NCI-H2227 (cell line): ENCODE results near the gene CAPN7.

Source experiments
- DNase-seq: peaks from one replicate; lab custom pipeline; 2025; ENCODE audit not compliant: unreplicated experiment; lab: John Stamatoyannopoulos, UW

The CAPN7 gene

DNA sequence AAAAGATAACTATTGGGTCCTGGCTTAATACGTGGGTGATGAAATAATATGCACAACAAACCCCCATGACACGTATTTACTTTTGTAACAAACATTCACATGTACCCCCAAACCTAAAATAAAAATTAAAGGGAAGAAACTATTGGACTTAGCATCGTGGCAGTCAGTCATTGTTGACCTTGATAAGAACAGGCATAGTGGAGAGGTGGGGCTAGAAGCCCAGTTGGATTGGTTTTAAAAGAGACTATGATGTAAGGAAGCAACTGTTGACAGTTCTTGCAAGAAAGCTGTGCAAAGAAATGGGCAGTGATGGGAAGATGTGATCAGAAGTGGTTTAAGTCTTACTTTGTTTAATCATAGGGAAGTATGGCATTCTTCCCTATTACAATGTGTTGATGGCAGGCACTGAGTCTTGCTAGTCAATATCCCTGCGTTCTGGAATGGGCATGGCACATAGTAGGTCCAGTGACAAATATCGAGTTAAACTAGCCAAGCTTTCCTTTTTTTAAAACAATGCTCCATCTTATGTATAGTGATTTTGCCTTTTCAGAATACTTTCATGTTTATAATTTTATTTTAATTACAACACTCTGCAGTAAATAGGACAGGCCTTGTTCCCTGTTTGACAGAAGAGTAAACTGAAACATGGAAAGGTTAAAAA, 37.9 kb downstream of the CAPN7 start:
- no peak for DNase-seq

DNA sequence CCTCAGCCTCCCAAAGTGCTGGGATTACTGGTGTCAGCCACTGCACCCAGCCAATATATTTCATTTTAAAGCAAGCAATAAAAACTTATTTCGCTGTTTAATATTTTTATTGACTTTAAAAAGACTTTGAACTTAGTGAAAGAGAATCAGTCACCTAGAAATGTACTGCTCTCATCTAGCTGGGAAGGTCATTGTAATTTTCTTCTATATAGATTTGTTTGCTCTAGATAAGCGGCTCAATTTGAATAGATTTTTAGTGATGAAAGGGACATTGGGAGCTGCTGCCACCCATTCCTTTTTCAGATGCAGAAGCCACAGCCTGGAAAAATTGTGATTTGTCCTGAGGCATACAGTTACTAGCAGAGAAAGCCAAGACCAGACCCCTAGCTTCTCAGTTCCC, 40.1 kb downstream of the CAPN7 start:
- DNase-seq: no peak

GRCh38 chr3:15253023-15253697, 47.1 kb downstream of the CAPN7 start:
- DNase-seq: no peak

GRCh38 chr3:15255215-15255614, 49.2 kb downstream of the CAPN7 start:
- no peak for DNase-seq

GRCh38 chr3:15256861-15257341, 50.9 kb downstream of the CAPN7 start:
- DNase-seq: no peak

- DNase-seq: no peak
Measured at GRCh38 chr3:15258720-15259119, 52.7 kb downstream of the CAPN7 start.

GRCh38 chr3:15260531-15260930, 54.5 kb downstream of the CAPN7 start:
- DNase-seq: no peak

DNA sequence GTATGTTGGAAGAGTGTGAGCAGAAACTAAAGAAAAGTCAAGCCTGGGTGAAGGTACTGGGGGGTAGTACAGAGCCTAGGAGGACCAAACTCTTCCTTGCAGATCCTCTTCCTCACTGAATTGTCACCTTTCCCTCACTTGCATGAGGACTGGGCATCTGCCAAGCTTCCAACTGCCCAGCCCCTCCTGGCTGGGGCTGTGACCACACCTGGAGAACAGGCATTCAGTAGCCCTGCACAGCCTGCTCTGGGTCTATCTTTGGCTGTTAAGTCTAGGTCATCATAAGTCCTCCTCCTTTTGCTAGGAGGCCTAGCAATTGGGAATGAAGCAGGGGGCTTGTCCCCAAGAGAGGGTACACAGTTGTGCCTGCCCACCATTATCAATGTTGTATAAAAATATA, 55.2 kb downstream of the CAPN7 start:
- DNase-seq: no peak

GRCh38 chr3:15262021-15262420, 56.0 kb downstream of the CAPN7 start:
- DNase-seq: no peak

DNA sequence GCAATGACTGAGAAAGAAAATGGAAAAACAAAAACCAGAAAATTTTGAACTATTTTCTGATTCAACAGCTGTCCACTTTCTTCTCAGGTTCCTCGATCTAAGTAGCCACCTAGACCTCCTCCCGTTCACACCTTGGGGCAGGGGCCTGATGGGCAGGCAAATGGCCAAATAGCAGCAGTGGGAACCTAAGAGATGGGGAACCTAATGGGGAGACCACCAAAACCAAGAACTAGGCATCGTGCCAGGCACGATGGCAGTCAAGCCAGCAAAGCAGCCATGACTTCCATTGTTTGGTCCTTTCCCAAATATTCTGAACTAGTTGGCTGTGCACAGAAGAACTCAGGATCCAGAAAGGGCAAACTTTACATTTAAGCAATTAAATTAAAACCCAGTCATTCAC, 57.1 kb downstream of the CAPN7 start:
- DNase-seq: no peak

DNA sequence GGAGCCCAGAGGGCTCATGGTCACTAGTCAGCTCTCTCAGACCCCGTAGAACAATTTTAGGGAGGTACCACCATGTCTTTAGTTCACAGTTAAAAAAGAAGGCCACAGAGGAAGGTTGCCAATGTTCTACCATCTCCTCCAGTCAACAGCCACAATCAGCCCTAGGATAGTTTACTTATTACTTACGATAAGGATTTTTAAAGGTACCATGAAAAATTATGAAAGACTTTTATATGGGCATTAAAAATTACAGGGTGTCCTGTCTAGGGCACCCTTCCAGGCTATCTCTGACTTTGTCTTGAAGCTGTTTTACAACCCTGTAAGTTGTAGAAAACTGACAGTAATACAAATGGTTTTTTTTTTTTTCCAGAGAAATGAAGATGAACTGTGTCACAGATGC, 57.9 kb downstream of the CAPN7 start:
- DNase-seq: no peak

GRCh38 chr3:15264486-15264885, 58.4 kb downstream of the CAPN7 start:
- DNase-seq: no peak

GRCh38 chr3:15265655-15266509, 59.8 kb downstream of the CAPN7 start:
- no peak for DNase-seq

DNA sequence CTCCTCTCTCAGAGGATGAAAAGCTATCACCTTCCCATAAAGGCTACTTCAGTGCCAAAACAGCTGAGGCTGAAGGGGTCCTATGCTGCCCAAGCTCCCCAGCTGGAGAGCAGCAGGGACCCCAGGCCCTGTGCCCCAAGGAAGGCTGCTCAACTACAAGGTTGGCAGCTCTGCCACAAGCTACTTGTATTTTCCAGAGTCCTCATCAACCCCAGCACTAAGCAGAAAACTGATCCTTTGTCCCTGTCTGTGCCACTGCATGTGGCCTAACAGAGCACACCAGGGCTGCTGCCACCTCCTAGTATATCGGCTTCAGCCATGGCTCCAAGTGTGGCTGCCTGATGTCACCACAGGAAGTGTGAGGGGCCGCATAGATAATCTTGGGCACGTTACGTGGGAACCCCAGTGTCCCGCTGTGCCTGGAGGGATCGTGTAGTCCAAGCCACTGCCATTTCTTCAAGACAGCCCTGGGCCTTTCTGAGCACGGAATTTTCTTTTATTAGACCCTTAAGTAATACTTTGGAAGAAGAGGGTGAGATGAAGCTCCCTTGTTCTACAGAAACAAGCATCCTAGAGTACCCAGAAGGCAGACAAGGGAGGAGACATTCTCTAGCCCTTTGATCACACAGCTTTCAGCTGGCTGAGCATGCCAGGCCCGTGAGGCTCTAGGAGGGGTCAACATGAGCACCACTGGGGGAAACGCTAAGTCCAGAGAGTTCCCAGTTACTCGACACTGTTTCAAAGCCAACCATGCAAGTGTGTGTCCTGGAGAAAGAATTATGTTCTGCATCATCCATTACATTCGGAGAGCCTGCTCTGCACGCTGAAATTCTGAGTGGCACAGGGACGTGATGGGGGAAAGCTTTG, 60.7 kb downstream of the CAPN7 start:
- no peak for DNase-seq

GRCh38 chr3:15267502-15267901, 61.5 kb downstream of the CAPN7 start:
- no peak for DNase-seq

- peak; percentile 84 for DNase-seq
Measured at GRCh38 chr3:15268033-15268631, 62.1 kb downstream of the CAPN7 start.

DNA sequence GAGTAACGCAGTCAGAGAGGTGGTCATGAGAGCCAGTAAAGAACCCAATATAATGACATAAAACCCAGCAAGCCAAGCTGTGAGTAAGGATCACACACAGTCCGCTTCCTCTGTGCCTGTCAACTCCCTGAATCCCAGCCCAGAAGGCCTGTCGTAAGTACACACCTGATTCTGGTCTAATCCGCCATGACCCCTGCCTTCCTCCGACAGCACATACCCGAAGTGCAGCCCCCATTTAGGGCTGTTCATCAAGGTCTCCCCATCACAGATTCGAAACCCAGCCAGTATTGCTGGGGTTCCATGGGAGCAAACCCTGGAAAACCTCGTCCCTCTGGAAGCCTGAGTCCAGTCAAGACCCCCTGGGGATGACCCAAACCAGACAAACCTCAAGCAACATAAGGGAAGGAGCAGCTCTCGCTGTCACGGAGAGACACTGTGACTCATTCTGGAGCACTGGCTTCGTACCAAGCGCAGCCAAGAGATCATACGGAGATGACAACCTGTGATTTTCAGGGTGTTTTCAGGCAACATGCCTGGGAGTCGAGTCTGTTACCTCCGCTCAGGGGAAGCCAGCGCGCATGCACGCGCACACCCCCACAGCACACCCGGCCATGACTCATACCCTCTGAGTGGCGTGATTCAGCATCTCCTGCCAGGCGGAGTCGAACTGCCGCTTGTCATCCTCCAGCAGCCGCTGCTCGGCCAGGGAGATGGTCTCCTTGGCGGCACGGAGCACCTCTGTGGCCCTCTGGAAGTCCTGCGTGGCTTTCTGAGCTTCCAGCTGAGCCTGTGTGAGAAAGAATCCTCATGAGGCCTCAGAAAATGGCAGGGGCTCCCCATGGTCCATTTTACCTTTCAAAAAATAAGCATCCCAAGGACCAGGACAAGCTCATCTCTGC, 63.3 kb downstream of the CAPN7 start:
- DNase-seq: peak; percentile 87

DNA sequence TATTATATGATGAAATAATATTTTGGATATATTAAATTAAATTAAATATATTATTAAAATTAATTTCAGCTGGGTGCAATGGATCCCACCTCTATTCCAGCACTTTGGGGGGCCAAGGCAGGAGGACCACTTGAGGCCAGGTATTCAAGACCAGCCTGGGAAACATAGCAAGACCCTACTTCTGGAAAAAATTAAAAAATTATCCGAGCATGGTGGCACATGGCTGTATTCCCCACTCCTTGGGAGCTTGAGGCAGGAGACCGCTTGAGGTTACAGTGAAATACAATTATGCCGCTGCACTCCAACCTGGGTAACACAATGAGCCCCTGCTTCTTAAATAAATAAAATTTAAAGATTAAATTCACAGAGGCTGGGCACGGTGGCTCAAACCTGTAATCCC, 65.0 kb downstream of the CAPN7 start:
- no peak for DNase-seq

- DNase-seq: no peak
Measured at GRCh38 chr3:15271785-15272381, 65.8 kb downstream of the CAPN7 start.
